Measurements from ENCODE around the gene GRM5.

DNA sequence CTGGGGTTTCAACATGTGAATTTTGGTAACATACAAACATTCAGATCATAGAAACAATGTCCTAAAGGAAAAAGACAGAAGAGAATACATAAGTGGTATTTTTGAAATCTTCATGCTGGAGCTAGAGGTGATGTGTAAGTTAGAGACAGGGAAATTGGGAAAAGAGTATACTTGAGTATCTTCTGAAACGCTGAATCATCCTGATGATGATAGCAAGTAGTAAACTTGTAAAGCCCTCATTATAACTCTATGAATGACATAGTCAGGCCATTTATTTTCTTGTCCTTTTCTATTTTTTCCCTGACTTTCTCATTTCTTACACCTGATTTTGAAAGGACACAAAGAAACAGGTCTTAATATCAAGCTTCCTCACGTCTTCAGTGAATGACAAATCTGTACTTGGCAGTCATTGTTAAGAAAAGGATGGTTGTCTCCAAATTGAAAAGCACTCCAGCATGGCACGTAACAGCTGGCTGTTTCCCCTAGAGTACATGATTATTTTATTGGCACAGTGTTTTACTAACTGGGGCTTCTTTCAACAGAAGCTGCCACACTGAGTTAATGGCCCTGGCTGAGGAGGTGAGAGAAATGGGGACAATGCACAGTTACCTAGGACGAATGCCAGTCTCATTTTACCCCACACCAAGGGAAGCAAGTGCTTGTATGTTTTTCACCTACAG is 587.5 kb downstream of the GRM5 start:
- TF ChIP-seq POLR2AphosphoS5 (IDR thresholded peaks at IDR 0.05), result no peak
- TF ChIP-seq, protein P1, sequence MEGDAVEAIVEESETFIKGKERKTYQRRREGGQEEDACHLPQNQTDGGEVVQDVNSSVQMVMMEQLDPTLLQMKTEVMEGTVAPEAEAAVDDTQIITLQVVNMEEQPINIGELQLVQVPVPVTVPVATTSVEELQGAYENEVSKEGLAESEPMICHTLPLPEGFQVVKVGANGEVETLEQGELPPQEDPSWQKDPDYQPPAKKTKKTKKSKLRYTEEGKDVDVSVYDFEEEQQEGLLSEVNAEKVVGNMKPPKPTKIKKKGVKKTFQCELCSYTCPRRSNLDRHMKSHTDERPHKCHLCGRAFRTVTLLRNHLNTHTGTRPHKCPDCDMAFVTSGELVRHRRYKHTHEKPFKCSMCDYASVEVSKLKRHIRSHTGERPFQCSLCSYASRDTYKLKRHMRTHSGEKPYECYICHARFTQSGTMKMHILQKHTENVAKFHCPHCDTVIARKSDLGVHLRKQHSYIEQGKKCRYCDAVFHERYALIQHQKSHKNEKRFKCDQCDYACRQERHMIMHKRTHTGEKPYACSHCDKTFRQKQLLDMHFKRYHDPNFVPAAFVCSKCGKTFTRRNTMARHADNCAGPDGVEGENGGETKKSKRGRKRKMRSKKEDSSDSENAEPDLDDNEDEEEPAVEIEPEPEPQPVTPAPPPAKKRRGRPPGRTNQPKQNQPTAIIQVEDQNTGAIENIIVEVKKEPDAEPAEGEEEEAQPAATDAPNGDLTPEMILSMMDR (IDR thresholded peaks at IDR 0.05), result no peak

All from prostate gland (tissue), 2 donors.